Hepatocyte (in vitro differentiated cells): Measurements from ENCODE around the gene COG4.

Source experiments
- CTCF ChIP-seq: fragments of 200-600 bp; sonication (generic); IDR thresholded peaks from 2 replicates; pipeline ENCODE4 v1.5.1; 2016; ENCODE audit warnings: antibody characterized with exemption, mild to moderate bottlenecking; ENCODE audit not compliant: poor library complexity
- EZH2 ChIP-seq: fragments of 200-600 bp; sonication (generic); IDR thresholded peaks from 2 replicates; pipeline ENCODE4 v1.6.1; 2016; ENCODE audit warnings: antibody characterized with exemption, mild to moderate bottlenecking, borderline replicate concordance

GRCh38 chr16:70478169-70478568 is 45.2 kb downstream of the COG4 start:
- TF ChIP-seq CTCF = no peak
- no peak for TF ChIP-seq EZH2
